Activated CD8-positive, alpha-beta memory T cell treated with anti-CD3 and anti-CD28 coated beads for 48 hours (primary cell): Measurements from ENCODE around the gene RRP8.

Experiments used
- DNase-seq, 3 experiments: peaks; one replicate each; pipeline ENCODE4 v3.0.0-alpha.2; 2020; ENCODE audit warnings: low read depth in 2 of 3, low spot score in 2 of 3

Gene RRP8

DNA sequence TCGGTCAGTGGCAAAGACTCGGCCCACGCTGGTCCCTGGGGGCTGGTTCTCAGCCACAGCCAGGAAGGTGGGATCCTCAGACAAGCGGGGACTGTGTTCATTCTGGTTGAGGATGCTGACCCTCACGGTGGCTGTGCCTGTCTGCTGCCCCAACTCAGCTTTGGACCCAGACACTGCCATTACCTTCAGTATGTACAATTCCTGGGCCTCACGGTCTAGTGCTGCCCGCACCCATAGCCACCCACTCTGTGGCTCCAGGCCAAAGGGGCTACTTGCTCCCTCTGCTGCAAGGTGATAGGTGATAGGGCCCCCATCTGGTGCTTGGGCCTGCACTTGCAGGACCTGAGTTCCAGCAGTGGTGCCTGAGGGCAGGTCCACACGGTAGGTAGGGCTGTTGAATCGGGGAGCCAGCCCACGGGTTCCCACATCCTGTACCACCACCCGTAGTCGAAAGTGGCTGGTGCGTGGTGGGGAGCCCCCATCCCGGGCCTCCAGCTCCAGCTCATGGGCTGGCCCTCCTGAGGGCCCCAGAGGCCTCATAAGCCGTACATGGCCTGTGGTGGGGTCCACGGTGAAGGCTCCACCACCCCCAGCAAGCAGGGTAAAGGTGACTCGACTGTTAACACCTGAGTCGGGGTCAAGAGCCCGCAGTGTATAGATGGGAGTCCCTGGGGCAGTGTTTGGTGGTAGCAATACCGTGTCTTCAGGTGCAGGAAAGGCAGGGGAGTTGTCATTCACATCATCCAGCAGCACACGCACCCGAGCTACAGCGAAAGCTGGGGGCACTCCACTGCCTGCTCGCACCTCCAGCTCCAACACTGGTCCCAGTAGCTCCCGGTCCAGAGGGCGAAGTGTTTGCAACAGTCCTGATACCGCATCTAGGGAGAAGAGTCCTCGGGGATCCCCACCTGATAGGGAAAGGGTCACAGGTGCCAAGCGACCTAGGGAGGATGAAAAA is 29.0 kb upstream of the RRP8 start:
- DNase-seq, result no peak

DNA sequence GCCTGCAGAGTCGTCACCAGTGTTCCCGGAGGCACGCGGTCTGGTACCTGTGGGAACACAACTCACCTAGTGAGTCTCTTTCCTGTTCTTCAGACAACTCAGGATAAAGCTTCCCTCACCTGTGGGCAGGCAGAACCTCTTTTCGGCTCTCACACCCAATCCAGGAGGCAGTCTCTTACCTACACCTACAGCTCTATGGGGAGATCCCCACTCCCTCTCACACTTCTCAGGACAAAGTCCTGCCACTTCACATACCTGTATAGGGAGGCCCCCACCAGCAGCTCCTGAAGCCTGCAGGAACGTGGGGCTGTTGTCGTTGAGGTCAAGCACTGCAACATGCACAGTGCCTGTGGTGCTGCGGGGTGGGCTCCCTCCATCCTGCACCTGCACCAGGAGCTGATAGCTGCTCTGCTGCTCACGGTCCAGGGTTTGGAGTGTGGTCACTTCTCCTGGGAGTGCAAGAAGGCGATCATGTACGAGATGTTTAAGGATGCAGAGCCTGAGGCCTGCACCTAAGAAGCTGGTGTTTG is 28.0 kb upstream of the RRP8 start:
- no peak for DNase-seq

DNA sequence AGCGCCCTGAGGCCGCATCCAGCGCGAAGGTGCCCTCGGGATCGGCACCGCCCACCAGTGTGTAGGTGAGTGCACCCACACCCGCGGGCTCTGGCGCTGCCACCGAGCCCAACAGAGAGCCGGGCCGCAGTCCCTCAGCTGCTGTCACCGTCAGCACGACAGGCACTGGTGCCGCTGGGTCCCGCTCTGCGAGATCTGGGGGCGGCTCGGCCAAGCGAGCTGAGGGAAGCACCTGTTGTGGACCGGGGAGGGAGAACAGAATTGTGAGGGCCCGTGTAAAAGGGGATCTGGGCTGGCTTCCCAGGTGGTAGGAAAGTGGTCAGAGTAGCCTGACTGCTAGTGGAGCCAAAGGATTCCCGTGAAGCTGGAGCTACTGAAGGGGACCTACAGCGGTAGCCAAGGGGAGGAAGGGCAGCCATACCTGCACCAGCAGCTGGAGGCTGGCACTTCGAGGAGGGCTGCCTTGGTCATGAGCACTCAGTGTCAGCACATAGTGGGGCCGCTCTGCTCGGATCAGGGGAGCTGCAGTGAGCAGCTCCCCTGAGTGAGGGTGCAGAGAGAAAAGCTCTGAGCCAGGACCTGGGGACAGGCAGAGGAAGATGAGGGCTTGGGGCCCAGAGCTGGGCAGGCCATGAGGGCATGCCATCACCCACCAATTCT is 27.3 kb upstream of the RRP8 start:
- no peak for DNase-seq

DNA sequence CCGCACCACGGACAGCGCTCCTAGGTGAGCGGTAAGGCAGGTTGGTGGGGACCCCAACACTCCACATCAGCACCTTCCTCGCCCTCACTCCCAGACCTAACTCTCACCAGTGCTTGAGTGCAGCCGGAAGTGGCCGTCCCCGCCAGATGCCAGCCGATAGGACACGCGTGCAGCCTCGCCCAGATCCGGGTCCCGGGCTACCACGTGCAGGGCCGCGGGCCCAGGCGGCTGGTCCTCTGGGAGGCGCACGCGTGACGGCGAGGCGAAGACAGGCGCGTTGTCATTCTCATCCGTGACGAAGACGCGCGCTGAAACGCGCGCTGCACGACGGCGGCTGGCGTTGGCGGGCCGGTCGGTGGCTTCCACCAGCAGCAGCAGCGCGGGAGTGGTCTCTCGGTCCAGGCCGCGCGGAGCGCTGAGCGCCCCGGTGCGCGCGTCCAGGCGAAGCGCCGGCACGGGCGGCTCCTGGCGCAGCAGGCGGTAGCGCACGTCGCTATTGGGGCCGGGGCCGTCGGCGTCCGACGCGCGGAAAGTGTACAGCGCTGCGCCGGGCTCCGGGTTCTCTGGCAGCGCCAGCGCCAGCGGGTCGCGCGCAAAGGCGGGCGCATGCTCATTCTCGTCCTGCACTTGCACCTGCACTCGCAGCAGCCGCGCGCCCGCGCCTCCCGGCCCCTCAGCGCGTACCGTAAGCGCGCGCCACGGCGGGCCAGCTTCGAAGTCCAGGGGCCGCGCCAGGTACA is 26.6 kb upstream of the RRP8 start:
- DNase-seq, result no peak

DNA sequence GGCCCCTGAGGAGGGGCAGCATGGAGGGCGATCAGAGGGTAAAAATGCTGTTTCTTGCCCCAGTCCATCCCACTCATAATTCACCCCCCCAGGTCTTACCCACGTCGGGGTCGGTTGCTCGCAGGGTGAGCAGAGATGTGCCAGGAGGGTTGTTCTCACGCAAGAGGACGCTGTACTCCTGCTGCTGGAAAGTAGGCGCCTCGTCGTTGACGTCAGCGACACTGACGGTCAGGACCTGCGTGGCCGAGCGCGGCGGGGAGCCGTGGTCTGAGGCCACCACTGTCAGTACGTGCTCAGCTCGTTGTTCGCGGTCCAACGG is 26.1 kb upstream of the RRP8 start:
- DNase-seq, result no peak

DNA sequence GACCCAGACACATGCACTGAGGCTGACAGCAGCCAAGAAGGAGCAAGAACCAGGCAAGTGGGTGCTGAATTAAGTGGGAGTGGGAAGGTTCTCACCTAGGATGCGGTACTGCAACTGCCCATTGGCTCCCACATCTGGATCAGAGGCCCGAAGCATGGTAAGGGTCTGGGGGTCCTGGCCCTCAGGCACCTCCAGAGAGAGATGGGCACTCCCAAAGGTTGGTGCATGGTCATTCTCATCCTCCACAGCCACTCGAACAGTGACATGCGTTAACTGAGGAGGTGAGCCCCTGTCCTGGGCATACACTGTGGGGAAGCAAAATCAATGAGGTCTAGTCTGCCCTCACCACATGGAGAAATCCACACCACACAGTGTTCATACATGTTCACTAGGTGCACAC is 25.1 kb upstream of the RRP8 start:
- DNase-seq, result no peak

DNA sequence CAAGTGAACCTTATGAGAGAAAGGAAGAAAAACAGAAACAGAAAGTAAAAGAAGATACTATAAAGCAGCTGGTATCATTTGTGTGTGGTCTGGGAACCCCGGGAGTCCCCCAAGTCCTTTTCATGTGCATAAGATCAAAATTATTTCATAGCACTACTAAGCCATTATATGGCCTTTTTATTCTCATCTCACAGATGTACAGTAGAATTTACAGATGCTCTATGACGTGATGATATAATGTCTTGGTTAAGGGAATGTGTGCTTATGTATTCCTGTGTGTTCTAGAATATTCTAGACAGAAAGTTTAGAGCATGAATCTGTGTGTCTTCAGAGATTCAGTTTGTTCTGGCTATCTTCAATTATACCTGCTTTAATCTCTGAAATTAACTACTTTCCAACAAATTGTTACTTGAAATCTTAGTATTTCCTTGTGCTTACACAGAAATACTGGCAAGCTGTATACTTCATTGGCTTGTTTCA is 24.4 kb upstream of the RRP8 start:
- DNase-seq, result no peak

DNA sequence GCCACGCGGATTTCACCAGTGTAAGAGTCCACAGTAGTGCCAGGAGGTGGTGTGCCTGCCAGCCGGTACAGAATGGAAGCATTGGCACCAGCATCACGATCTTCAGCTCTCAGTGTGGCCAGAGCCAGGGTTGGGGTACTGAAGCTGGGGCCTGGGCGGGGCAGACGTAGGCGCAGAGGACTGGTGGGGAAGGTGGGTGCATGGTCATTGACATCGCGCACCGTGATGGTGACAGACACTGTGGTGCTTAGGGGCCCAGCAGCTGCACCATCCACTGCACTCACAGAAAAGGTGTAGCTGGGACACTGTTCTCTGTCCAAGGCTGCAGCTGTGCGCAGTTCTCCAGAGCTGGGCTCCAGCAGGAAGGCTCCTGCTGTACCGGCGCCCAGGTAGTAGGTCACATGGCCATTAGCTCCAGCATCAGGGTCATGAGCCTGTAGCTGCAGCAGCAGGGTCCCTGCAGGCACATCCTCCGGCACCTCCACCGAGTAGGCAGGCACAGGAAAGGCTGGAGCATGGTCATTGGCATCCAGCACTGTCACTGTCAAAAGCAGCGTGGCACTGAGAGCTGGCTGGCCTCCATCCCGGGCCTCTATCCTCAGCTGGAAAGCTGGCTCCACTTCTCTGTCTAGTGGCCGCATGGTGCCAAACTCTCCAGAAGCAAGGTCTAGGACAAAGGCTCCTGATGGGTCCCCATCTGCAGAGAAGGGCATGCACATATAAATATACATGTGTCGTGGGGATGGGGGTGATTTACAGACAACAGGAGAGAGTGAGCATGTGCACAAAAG is 23.8 kb upstream of the RRP8 start:
- no peak for DNase-seq

DNA sequence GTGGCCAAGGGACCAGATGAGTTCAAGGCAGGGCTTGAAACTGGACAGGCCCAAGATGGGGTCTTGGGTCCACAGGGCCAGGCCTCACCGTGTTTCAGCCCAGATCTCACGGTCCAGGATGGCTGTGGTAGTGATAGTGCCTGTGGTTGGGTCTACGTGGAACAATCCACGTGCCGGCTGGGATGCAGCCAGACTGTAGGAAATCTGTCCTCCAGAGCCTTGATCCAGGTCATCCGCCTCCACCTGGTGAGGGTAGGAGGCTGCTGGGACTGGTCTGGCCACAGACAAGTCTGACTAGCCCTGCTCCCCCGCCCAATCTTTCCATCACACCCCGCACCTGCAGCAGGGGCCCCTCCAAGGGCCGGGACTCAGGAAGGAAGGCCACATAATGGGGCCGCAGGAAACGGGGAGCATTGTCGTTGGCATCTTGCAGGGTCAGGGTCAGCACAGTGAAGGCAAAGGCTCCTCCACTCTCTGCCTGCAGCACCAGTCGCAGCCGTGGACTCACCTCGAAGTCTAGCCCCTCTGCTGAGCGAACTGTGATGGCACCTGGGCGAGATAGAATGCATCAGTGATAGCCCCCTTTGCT is 22.5 kb upstream of the RRP8 start:
- no peak for DNase-seq

DNA sequence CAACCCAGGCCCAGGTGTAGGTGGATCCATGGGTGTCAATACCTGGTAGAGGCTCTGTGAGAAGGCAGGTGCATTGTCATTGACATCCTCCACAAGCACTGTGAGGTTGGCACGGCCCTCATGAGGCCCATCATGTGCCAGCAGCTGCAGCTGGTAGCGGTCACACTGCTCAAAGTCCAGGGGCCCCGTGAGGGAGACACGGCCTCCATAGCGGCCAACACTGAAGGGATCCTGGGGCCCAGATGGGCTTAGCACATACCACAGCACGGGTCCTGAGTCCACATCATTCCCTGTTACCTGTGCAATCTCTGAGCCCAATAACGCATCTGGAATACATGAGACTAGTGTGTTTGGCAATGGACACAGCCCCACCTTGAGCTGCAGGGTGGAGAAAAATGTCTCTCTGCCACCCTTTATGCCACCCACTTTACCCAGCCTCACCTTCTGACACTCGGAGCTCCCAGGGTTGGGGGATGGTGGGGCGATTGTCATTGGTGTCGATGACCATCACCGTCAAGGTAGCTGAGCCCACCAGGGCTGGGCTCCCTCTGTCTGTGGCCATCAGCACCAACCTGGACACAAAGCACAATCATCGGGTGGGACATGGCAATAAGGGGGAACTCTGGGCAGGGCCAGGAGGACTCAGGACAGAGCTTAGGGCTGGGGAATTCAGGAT is 21.9 kb upstream of the RRP8 start:
- no peak for DNase-seq

DNA sequence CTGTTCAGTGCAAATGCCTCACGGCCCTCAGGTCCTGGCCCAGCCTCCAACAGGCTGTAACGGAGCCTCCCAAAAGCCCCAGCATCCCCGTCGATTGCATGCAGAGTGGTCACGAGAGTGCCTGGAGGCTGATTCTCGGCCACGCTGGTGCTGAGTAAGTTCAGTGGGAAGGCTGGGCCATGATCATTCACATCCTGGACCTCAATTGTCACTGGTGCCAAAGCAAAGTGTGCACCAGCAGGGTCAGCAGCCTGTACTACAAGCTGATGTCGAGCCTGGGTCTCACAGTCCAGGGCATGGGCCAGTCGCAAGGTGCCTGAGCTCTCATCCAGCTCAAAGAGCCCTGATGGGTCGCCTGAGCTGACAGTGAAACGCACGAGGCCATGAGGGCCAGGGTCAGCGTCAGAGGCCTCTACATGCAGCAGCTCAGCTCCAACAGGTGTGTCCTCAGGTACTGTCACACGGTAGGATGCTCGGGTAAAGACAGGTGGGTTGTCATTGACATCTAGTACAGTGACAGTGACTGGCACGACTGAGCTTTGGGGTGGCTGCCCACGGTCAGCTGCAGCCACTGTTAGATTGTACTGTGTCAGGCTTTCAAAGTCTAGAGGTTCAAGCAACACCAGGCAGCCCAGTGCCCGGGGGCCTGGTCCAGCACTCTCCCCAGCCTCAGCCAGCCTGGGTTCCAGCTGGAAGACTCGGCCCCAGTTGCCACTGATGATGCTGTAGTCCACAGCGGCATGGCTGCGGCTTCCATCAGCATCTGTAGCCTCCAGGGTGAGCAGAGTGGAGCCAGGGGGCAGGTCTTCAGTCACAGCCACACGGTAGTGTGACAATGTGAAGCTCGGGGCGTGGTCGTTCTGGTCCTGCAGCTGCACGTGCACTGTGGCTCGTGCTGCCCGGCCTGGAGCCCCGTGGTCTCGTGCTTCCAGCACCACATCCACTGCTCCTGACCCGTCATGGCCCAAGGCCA is 20.3 kb upstream of the RRP8 start:
- DNase-seq, result no peak

DNA sequence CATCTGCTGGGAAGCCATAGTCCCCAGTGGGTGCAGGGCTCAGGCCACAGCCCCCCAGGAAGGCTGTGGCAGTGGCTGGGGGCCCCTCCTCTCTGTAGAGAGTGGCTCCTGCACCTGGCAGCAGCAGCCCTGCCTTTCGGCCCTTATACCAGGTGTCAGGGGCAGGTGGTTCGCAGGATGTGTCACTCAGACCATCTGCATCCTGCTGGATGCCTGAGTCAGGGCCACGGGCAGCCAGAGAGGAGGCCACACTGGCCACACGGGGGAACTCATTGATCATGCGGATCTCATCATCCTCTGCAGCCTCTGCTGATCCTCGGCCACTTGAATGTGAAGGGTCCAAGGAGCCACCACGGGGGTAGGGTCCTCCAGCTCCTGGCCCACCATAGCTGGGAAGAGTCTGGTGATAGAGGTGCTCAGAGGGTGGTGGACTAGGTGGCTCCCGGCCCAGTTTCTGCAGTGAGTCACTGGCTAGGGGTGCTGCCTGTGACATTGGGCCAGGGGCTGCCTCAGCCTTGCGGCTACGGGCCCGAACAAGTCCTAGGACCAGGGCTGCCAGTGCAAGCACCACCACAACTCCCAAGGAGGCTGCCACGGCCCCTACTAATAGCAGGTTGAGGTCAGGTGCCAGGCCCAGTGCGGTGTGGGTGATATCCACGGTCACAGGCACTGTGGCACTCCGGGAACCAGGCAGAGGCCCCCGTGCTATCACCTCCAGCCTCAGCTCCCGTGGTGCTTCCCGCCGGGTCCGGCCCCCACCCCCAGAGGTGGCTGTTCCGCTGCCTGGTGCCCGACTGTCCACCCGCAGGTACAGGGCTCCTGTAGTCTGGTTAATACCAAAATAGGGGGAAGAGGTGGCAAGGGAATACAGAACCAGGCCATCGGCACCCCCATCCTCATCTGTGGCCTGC is 19.1 kb upstream of the RRP8 start:
- no peak for DNase-seq

DNA sequence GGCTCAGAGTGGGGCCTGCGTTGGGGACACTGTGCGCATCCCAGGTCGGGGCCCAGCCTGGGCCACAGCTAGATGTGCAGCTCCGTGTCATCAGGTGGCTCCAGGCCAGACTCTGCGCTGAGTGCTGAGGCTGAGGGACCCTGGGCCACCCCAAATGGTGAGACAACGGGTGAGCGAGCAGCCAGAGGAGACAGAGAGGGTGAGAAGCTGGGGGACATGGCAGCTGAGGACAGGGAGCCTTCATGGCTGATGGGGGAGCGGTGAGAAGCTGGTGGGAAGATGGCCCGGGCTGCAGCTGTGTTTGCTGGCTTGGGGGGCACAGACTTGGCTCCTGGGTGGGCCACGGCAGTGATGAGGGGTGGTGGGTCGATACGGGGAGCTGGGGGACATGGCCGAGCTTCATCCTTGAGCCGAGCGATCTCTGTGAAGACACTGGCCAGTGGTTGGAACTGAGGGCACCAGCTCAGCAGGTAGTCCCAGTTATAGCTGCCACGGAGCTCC is 18.3 kb upstream of the RRP8 start:
- DNase-seq, result no peak

DNA sequence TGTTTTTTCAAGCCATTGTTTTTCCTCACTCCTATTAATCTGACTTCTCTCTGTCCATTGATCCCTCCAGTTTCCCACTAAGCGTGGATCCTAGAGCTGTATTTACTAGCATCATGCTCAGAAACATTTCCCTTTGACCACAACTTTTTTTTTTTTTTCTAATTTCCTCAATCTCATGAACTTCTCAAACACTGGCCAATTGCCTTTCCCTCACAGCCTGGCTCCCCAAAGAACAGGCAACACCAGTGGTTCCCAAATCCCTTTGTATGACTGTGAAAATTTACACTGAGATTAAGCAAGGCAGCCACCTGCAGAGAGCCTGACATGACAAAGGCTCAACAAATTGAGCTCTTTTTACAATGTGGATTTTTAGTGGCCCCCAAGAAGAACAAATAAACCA is 17.2 kb upstream of the RRP8 start:
- no peak for DNase-seq

DNA sequence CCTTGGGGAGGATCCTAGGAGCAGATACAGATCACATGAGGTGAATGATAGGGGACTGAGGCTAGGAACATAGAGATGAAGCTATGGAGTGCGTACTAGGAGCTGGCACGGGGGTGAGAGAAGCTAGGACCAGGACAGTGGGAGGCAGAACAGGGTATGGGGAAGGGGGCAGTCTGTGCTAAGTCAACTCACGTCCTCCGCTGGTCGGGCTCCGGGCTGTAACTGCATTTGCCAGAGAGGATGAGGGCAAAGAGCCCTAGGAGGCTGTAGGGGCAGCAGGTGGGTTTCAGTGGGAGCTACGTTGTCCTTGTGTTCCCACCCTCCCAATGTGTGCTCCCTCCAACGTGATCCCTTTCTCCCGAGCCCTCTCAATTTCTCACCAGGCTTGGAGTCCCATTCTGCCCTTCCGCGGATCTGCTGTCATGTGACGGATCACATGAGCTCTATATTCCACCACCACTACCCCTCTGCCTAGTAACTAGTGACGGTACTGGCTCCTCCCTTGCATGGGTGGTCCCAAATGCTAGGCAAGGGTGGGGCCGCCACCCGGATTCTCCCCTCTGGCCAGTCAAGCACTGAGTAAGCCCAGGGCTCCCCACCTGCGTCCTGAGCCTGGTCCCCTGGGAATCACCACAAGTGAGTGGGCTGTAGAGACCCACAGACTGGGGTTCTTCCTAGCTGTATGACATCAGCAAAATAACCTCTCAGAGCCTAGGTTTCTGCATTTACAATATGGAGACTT is 15.8 kb upstream of the RRP8 start, which contains the start of gene TPP1:
Gene TPP1 (minus strand): TSS at position 419 of the 742 bp plus-strand sequence. CDS start 22 bp downstream, at position 397.
- peak; percentile 70 to 76 (median 76) for DNase-seq

DNA sequence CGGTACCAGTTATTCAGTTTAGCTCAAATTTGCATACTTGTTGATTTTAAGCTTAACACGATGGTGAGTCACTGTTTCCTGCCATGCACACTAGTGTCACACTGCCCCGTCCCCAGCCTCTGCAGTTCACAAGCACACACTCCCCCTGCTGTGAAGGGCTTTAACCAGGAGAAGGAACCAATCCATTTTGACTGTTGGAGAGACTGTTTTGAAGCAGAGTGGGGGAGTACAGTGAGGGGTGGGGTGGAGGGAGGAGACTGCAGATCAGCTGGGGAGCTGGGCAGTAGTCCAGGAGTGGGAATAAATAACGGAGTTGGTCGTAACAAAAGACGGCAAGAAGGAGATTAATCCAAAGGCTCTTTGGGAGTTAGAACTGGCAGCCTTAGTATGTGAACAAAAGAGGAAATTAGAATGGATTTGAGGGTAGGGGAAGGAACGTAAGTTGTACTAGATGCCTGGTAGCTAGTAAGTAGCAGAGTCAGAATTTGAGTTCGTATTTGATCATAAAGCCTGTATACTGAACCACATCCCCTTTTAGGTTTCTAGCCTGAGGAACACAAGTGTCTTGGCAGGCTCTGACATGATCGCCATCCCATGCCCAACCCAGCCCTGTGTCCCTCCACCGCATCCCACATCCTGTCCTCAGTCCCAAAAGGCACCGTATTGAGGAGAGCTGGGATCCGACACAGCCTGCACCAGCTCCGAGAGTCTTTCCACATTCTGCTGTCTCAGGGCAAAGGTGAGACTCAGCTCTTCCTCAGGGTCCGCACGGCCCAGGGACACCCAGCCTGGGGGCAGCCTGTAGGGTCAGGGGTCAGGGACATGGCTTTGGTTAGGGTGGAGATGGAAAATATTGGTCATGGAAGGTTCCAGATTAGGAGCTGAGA is 14.9 kb upstream of the RRP8 start:
- no peak for DNase-seq
